Activated CD4-positive, alpha-beta T cell treated with anti-CD3 and anti-CD28 coated beads, Interleukin-2, amount 50 U/mL, for 48 hours (primary cell): ENCODE data around the gene PRR9.

ENCODE experiments used
- DNase-seq, 2 experiments: peaks; one replicate each; pipeline ENCODE4 v3.0.0-alpha.2; 2020

Gene PRR9

DNA sequence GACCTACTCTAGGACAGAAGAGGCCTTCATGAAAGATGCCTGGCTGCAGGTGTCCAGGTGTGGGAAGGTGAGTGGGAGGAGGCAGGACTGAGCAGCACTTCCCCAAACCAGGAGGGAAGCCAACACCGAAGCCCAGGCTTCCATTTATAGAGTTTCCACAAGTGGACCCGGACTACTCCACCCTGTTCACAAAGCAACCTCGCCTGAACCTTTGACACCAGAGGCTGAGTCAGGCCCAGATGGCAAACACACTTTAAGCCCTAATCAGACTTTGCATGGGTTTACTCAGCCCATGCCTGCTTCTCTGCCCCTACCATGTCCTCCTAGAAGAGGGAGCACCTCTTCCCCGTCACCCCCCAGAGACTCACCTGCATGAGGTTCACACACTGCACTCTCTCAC is 14.0 kb downstream of the PRR9 start:
- DNase-seq, result no peak

DNA sequence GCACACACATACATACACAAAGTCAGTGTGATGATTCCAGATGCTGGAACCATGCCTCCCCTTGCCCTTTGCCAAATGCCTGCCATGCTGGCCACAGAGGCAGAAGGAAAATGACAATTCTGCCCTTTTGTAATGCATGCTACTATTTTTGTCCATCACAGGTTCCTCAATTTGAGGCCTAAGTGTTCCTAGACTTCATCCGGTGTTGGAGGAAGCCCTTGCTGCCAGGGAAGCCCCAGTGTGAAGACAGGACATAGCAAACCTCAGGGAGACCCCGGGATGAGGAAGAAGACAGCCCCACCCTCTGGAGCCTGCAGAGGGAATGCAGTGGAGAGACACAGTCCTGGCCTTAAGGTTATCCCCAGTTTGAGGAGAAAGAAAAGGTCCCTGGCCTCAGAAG is 14.4 kb downstream of the PRR9 start:
- DNase-seq, result no peak

DNA sequence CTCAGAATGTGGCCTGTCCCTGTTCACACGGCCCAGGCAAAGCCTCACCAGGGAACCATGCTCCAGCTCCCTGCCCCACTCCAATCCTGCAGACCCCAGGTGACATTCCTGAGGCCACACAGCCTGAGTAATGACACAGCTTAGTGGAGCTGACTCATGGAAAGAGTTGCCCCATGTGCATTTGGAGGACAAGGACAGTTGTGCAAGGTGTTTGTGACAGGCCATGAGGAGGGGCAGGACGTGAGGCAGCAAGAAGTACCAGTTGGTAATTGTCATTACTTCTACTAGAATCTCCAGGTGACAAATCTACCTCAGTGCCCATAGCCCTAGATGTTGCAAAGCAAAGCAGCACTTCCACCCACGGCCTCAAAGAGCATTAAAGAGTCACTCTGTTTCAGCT is 15.2 kb downstream of the PRR9 start:
- no peak for DNase-seq

DNA sequence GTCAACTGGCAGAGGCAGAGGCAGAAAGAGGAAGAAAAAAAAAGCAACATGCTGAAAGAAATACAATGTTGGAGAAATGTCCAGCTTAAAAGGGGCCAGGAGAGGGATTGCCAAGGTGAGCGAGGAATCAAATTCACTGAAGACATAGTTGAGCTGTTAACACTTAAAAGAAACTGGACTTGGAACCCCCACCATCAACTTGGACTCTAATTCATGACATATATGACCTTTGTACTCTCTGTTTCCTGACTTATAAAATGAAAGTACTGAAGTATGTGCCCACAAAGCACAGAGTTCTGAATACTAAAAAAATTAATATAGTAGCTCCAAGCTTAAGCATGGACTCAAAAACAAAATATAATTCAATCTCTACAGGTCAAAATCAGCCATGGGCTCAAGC is 16.1 kb downstream of the PRR9 start:
- no peak for DNase-seq

DNA sequence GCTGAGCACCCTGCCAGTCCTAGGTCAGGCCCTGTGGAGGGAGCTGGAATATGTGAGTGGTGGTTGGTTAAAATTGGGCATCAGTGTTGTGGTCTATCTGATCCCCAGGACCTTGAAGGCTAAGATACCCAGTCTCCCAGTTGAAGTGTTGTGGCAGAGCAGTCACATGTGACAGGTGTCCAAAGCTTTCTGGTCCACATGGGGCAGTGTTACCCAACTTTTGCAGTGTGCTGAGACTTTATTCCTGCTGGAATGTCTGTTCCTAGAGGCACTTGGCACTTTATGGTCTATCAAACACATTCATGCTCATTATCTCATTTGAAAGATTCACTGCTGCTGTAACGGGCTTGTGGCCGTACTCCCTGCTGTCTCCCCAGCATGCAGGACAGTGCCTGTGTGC is 21.1 kb downstream of the PRR9 start:
- no peak for DNase-seq

DNA sequence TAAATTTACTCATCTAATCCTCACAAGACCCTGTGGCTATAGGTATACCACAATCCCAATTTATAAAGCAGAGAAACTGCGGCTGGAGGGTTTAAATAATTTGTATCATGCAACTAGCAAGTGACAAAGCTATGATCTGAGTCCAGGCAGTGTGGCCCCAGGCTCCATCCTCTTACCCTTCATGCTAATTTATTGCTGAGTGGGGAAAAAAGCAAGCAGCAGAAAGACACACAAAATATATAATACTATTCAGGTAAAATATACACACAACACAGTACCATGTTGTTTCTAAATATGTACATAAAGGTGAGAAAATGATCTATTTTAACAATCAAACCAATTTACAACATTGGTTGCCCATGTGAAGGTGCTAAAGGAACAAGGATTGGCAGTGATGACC is 24.8 kb downstream of the PRR9 start:
- no peak for DNase-seq

DNA sequence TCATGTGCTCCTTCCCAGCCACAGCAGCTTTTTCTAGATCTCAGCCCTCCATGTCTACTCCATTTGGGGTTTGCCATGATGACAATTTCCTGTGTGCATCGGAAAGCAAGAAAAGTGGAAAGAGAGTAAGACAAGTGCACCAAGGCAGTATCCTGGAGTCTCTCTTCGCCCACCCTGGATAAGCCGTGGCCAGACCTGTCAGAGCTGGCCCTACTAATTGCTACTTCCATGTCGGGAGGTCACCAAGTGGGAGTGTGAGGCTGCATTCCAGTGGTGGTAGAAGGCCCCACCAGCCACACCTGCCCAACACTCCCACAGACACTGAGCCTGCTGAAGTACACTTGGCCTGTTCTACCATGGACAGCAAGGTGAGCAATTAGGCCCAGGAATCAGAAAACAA is 28.1 kb downstream of the PRR9 start:
- DNase-seq, result no peak

DNA sequence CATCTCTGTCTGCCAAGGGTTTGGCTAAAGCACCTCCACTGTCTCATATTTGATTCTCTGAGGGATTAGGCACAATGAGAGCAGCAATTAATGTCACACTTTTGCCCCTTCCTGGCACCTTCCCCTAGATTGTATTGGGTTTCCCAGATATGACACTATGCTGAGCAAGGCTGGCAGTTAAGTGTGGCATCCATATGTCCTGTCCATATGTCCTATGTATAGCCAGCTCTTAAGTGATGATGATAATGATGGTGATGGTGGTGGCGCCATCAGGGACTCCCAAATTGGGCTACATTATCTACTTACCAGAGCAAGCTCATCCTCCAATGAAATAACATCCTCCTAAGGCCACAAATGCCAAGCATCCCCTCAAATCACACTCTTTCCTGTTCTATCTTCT is 28.6 kb downstream of the PRR9 start:
- no peak for DNase-seq

DNA sequence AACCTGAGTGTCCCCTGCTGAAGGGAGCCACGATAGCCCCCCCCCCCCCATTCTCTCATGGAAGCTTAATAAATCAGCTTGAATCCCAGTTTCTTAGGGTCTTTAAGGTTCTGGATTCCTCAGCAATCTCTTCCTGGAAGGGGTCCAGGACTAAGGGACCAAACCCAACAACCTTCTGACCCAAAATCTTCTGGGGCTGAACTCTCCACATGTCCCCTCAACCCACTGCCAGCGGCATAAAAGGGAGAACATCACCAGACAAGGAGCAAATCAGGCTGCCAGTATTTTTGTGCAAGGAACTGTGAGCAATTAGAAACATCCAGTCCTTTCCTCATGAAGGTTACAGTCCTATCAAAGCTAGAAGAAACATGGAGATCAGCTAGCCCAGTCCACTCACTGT is 29.4 kb downstream of the PRR9 start:
- DNase-seq, result no peak

DNA sequence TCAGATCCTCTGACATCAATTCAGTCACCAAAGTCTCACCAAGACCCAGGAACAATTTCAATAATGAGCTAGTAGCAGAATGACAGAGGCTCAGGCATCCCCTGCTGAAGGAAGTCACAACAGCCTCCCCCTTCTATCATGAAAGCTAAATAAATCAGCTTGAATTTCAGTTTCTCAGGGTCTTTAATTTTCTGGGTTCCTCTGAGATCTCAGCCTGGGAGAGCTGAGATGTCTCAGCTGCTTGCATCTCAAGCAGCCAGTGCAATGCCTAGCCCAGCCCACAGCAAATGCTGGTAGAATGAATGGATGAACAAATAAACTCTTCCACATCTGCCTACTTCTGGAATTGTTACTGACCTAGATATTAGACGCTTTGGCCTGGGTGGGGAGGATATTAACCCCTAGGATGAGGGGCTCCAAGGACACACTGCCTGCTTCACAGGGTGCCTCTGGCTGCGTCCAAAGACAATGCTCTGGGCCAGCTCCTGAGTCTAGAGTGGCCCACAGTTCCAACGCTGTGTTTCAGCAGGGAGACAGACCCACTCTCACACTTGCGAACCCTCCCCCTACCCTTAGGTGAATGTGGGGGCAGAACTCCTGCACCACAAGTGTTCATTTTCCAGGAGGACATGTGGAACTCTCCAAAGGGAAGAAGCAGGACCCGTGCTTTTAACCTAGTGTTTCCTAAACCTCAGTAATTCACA is 30.9 kb downstream of the PRR9 start:
- no peak for DNase-seq

DNA sequence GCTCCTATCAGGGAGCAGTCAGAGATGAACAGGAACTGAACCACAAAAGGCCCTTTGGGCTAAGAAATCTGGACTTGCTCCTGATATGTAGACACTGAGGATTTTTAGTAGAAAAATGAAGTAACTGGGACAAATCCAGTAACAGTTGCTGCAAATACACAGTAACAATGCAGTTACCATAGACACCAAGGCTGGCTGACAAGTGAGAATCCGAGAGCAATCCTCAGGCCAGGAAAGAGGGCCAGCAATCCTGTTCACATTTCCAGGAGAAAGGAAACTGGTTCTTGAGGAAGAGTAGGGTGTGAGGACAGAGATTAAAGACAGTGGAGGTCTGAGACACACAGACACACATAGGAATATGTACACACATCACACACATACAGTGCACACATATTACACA is 32.8 kb downstream of the PRR9 start:
- no peak for DNase-seq

DNA sequence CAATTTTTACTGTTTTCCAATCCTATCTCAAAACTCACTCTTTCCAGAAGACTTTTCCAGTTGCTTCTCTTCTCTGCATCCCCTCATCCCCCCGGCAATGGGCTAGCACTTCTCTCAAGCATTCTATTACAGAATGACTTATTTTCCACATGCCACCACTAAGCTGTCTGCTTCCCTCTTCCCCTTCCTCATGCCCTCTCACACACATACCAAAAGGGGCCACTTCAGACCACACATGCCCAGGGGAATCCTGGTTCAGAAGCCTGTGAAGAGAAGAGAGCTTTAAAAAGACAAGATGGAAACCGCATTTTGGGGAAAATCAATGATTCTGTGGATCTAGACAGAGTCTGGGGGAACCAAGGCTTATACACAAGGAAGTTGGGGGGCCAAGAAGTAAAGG is 33.7 kb downstream of the PRR9 start:
- DNase-seq, result no peak

DNA sequence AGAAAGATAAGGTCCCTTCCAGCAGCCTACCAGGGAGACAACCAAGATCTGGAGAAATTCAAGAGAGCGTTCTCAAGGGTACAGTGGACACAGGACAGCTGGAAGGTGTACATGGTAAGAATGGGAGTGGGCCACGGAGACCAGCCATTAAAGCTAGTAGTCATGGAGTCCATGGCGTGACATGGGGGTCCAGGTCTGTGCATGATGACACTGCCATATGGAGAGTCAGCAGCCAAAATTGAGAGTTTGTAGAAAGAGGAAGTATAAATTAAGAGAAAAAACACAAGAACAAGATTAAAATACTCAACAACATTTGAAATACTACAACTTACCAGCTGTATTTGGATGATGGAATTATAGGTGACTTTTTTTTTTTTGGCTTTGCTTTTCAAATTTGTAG is 34.2 kb downstream of the PRR9 start:
- no peak for DNase-seq

DNA sequence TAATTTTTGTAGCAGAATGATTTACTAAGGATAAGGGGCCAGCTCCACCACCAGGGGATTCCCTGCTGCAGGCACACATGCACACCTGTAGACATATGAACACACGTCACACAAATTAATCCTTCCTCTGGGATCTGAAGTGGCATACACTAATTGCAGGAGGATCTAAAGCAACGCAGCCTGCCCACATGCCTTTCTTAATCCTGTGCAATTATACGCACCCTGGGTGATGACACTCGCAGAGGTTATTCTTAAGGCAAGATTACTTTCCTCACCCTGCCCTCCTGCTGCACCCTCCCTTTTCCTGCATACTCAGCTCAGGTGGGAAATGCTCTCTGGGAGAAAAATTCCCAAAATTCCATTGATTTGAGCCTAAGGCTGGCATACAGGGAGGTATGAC is 34.6 kb downstream of the PRR9 start:
- no peak for DNase-seq

DNA sequence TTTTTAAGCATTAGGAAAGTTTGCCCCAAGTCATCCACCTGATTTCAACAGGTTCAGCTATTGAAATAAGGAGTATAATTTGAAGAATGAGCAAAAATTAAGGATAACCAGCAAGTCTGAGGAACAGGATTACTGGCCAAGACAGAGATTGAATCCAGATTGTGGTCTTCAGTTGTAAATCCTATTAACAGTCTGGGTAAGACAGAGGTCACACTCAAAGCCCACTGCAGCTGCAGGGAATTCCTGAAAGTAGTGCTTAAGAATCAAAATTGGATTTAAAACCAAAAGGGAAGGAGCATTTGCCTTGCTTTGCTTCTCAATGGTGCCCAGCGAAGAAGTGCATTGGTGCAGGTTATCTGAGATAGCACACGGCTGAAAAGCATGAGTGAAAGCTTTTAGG is 35.7 kb downstream of the PRR9 start:
- no peak for DNase-seq

DNA sequence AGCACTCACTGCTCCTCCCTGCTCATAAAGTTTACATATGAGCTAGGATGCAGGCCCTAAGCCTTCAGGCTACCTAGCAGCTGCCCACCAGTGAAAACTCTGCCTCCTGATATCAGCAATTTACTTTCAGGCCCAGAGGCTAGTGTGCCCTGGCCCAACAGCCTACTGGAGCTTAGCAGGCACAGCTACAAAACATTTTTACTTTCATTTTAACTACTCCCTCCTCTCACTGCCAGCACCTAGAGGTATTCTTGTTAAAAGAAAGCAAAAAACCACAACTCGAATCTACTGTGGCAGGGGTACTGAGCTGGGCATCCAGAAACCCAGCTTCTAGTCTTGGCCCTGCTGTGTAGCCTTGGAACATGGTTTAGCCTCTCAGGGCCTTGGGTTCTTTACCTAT is 36.3 kb downstream of the PRR9 start:
- no peak for DNase-seq

DNA sequence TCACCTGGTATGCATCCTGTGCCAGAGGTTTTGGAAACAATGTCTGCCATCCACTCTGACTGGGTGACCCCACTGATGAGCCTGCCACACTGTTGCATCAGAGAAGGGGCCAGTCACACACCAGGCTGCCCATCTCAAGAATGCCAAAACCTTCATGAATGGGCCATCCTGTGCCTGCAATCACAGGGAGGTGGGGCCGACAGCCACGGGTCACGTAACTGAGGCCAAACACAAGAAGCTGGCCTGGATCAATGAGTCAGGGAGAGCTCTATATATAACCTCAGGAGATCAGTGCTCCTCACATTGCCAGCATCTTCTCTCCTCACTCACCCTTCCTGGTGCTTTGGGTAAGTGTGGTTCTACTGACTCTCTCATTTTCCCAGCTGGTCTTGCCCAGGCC is 42.0 kb downstream of the PRR9 start, which contains the start of gene LORICRIN:
Gene LORICRIN, plus strand, starts transcription at position 301 of the 400 bp plus-strand sequence. CDS start 1,263 bp downstream, outside the sequence.
- DNase-seq, result no peak

DNA sequence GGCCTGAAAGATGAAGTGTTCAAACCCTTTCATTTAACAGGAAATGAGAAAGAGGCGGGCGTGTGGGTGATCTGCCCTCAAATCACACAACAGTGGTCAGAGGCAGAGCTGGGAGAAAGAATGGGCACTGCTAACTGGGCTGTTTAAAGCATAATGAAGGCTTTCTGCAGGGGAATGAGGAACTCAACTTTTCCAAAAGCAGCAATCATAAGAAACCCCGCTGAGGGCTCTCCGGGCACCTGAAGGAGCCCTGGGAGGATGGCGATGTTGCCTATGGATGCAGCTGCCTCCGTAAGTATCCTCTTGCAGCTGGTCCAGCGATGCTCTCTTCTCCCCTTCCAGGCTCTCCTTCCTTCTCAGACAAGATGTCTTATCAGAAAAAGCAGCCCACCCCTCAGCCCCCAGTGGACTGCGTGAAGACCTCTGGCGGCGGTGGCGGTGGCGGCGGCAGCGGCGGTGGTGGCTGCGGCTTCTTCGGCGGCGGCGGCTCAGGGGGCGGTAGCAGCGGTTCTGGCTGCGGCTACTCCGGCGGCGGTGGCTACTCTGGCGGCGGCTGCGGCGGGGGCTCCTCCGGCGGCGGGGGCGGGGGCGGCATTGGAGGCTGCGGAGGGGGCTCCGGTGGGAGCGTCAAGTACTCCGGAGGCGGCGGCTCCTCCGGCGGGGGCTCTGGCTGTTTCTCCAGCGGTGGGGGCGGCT is 43.3 kb downstream of the PRR9 start:
- DNase-seq, result peak; percentile 9 to 23

DNA sequence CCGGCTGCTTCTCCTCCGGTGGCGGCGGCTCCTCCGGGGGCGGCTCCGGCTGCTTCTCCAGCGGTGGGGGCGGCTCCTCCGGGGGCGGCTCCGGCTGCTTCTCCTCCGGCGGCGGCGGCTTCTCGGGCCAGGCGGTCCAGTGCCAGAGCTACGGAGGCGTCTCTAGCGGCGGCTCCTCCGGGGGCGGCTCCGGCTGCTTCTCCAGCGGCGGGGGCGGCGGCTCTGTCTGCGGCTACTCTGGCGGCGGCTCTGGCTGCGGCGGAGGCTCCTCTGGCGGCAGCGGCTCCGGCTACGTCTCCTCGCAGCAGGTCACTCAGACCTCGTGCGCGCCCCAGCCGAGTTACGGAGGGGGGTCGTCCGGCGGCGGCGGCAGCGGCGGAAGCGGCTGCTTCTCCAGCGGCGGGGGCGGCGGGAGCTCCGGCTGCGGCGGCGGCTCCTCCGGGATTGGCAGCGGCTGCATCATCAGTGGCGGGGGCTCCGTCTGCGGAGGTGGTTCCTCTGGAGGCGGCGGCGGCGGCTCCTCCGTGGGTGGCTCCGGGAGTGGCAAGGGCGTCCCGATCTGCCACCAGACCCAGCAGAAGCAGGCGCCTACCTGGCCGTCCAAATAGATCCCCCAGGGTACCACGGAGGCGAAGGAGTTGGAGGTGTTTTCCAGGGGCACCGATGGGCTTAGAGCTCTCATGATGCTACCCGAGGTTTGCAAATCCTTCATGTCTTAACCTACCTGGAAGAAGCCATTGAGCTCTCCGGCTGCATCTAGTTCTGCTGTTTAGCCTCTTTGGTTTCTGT is 44.1 kb downstream of the PRR9 start:
- peak; percentile 7 to 20 for DNase-seq

DNA sequence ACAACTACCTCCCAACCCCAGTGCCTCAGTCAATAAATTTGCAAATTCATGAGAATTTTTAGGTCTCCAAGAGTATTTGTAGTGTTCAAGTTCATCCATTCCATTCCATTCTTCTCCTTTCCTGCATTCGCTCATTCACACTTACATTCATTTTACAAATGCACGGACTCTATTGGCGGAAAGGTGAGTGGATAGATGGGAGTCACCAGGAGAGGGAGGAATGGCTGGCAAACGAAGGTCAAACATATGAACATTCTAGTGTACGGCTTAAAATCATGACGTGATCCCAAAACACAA is 44.6 kb downstream of the PRR9 start:
- no peak for DNase-seq

DNA sequence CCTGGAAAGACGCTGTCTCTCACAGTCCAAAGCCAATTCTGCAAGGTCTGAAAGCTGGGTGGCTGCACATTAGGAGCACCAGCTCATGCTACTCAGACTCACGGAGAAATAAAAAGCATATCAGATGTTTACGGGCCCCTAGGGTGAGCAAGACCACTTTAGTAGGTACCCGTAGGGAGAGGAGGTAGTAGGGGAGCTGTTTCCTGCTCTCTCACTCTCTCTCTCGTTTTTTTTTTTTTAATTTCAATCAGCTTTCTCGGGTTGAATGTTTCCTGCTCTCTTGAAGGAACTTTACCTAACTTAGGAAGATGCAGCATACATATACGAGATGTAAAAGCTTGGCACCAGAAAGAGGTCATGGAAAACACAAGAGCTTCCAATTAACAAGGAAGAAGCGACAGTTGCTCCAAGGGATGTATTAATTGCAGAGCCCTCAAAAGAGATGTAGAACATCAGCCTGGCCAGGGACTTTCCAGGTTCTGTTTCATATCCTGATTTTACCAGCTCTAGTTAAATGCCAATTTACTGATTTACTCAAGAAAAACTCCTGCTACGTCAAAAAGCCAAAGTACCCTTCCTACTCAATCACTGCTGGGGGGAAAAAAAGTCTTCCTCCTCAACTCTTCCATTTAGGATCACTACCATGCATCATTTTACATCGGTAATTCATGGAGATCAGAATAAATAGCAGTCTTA is 45.2 kb downstream of the PRR9 start:
- DNase-seq, result no peak

DNA sequence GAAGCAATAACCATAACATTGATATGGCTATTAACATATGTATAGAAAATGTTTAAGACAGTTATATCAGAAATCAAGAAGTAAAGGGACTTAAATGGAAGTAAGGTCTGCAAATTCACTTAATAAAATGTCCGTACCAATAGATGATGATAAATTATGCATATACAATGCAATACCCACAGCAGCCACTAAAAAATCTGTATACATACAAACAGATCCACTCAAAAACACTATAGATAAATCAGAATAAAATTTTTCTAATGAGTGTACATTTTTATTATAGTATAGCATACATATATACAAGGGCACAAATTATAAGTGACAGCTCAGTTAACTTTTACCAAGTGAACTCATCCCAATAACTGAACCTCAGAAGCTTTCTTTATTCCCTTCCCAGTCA is 48.1 kb downstream of the PRR9 start:
- no peak for DNase-seq
